ENCODE results near the gene FOXP3.

- TF ChIP-seq, protein P1, sequence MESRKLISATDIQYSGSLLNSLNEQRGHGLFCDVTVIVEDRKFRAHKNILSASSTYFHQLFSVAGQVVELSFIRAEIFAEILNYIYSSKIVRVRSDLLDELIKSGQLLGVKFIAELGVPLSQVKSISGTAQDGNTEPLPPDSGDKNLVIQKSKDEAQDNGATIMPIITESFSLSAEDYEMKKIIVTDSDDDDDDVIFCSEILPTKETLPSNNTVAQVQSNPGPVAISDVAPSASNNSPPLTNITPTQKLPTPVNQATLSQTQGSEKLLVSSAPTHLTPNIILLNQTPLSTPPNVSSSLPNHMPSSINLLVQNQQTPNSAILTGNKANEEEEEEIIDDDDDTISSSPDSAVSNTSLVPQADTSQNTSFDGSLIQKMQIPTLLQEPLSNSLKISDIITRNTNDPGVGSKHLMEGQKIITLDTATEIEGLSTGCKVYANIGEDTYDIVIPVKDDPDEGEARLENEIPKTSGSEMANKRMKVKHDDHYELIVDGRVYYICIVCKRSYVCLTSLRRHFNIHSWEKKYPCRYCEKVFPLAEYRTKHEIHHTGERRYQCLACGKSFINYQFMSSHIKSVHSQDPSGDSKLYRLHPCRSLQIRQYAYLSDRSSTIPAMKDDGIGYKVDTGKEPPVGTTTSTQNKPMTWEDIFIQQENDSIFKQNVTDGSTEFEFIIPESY (IDR thresholded peaks at IDR 0.05; ENCODE audit: borderline replicate concordance, low read depth) = no peak
- TF ChIP-seq EZH2phosphoT487 (IDR thresholded peaks at IDR 0.05; ENCODE audit: borderline replicate concordance, low read depth) (no peak), NRF1 (IDR thresholded peaks at IDR 0.05; ENCODE audit: low read depth, low read length) (no peak), MXI1 (IDR thresholded peaks at IDR 0.05; ENCODE audit: low read depth, low read length) (no peak), REST (IDR thresholded peaks at IDR 0.05; ENCODE audit: low read depth, low read length) (no peak), POLR2AphosphoS5 (IDR thresholded peaks at IDR 0.05; ENCODE audit: low read depth, low read length) (no peak)
Observed at GRCh38 chrX:49273181-49273727, 8.7 kb upstream of the FOXP3 start.

Data from SK-N-SH (cell line).